H1 (cell line): Measurements from ENCODE around the gene ADARB2. TPM values are rescaled to one million over a fixed set of nuclear protein-coding genes. Genes with fewer than 3 reads are reported as not detected.

Experiments
- CEBPB ChIP-seq: IDR thresholded peaks from 2 replicates; pipeline ENCODE4 v1.6.1; 2012; ENCODE audit warnings: low read depth, low read length
- CTBP2 ChIP-seq: IDR thresholded peaks from 2 replicates; pipeline ENCODE4 v1.7.0; 2011; ENCODE audit warnings: borderline replicate concordance, mild to moderate bottlenecking, moderate library complexity, mixed read lengths, low read length; ENCODE audit not compliant: insufficient read depth, insufficient read length
- polyA plus RNA-seq, 7 experiments: library from polyadenylated mRNA; depleted of rRNA in 3 of 7; stranded (reverse) in 5 of 7; unstranded in 2 of 7; fragments of >200 nt in 5 of 7; fragments of 200-250 nt in 2 of 7; gene quantifications; 1 replicate in 5 of 7; 2 replicates in 1 of 7; 4 replicates in 1 of 7; pipeline versions ENCODE4 v1.2.1 to v1.2.3, GENCODE V29; 2011 to 2013; ENCODE audit warnings: missing spikeins in 2 of 7, mixed read lengths in 2 of 7
- total RNA-seq: library from RNA; stranded (reverse); fragmentation: NEBNext Ultra II Directional; extraction: Animal tissue kit (Norgen Biotek cat#: 25700); gene quantifications from 2 replicates; pipeline ENCODE4 v1.2.1, GENCODE V29; 2021
- TF ChIP-seq, protein P1 (sequence below): IDR thresholded peaks from 2 replicates; pipeline ENCODE4 v1.6.1; 2012; ENCODE audit warnings: low read length, inconsistent platforms

The ADARB2 gene
- total and polyA plus RNA-seq, 2 of the 8 experiments (the other 6 are each of a cell fraction or from before 2014, with no cell fraction given): 2.2 to 2.8 TPM

DNA sequence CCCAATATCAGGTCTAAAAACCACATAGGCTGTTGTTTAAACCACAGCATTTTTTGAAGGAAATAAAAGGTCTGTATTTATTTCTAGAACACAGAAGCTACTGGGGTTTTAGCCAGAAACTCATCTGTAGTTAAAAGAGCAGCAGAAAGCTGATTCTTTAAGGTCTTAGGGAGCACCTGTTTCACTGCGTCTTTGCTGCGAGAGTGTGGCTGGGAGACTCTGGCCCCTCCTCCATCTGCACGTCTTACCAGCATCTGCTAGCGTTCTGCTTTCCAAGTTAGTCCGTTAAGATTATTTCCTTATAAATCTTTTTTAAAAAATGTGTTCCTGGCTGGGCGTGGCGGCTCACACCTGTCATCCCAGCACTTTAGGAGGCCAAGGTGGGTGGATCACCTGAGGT, 95.9 kb downstream of the ADARB2 start (continued):
- TF ChIP-seq, protein P1, sequence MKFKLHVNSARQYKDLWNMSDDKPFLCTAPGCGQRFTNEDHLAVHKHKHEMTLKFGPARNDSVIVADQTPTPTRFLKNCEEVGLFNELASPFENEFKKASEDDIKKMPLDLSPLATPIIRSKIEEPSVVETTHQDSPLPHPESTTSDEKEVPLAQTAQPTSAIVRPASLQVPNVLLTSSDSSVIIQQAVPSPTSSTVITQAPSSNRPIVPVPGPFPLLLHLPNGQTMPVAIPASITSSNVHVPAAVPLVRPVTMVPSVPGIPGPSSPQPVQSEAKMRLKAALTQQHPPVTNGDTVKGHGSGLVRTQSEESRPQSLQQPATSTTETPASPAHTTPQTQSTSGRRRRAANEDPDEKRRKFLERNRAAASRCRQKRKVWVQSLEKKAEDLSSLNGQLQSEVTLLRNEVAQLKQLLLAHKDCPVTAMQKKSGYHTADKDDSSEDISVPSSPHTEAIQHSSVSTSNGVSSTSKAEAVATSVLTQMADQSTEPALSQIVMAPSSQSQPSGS: no peak
- TF ChIP-seq CEBPB: no peak
- no peak for TF ChIP-seq CTBP2
